Muscle layer of duodenum (tissue), 2 donors: ENCODE data around the gene MAMSTR.
"Not testable (repeated sequence)": the region's sequence is repeated elsewhere in the genome, so short reads cannot be mapped to it uniquely, and the experiment has no call there.

Experiments used
- H3K27ac ChIP-seq: one replicate; pipeline ENCODE4 v1.7.0; 2013; ENCODE audit warnings: mild to moderate bottlenecking, low read length
- H3K27me3 ChIP-seq: one replicate; pipeline ENCODE4 v1.7.0; 2013; ENCODE audit warnings: low read depth, mild to moderate bottlenecking, control low read depth, low read length
- H3K36me3 ChIP-seq, 2 donors: one replicate each; pipeline ENCODE4 v1.7.0; 2013; ENCODE audit warnings: low read length in 2 of 2, control low read depth in 1 of 2, mild to moderate bottlenecking in 1 of 2; ENCODE audit not compliant: insufficient read depth in 2 of 2, control insufficient read depth in 1 of 2
- H3K4me1 ChIP-seq, 2 donors: one replicate each; pipeline ENCODE4 v1.7.0; 2013; ENCODE audit warnings: low read length in 2 of 2, mild to moderate bottlenecking in 2 of 2, control low read depth in 1 of 2, moderate library complexity in 1 of 2; ENCODE audit not compliant: insufficient read depth in 2 of 2, control insufficient read depth in 1 of 2
- H3K4me3 ChIP-seq, 2 donors: one replicate each; pipeline ENCODE4 v1.7.0; 2013; ENCODE audit warnings: low read length in 2 of 2, low read depth in 1 of 2, mild to moderate bottlenecking in 1 of 2
- H3K9me3 ChIP-seq, 2 donors: one replicate each; pipeline ENCODE4 v1.7.0; 2013; ENCODE audit warnings: low read length in 2 of 2, control low read depth in 1 of 2, mild to moderate bottlenecking in 1 of 2; ENCODE audit not compliant: control insufficient read depth in 1 of 2
- donor health status: healthy.

MAMSTR gene

GRCh38 chr19:48695743-48696352 is 23.7 kb downstream of the MAMSTR start, which contains the start of gene FUT2:
TSS of gene FUT2 (plus strand) at chr19:48695971. CDS start at chr19:48702957, 6,986 bp downstream.
- Histone ChIP-seq H3K4me1 (peaks cover 0 to 4% of the 10 kb centered on the region in 2 donors), H3K27me3 (no peaks in the 10 kb centered on the region), H3K4me3 (peak within 1 kb of the TSS in 1 of 2 donors; percentile 59), H3K9me3 (no peaks in the 10 kb centered on the region), H3K27ac (peak within 1 kb of the TSS; percentile 86), H3K36me3 (no peaks in the 10 kb centered on the region)

GRCh38 chr19:48693629-48694028 is 25.9 kb downstream of the MAMSTR start:
- H3K36me3 ChIP-seq, H3K27me3 ChIP-seq, H3K9me3 ChIP-seq, H3K4me1 ChIP-seq, H3K4me3 ChIP-seq, H3K27ac ChIP-seq: not testable (repeated sequence)

GRCh38 chr19:48689449-48689848 is 30.1 kb downstream of the MAMSTR start:
- Histone ChIP-seq H3K4me3 (no peak overlapping the region), H3K4me1 (peaks cover 0 to 4% of the 10 kb centered on the region in 2 donors), H3K27me3 (no peaks in the 10 kb centered on the region), H3K9me3 (no peaks in the 10 kb centered on the region), H3K27ac (no peak overlapping the region), H3K36me3 (no peaks in the 10 kb centered on the region)

GRCh38 chr19:48687776-48688175 is 31.7 kb downstream of the MAMSTR start:
- peaks cover 0 to 8% of the 10 kb centered on the region in 2 donors for H3K4me1 ChIP-seq
- no peaks in the 10 kb centered on the region for H3K9me3 ChIP-seq
- no peak overlapping the region for H3K27ac ChIP-seq

GRCh38 chr19:48686637-48687036 is 32.9 kb downstream of the MAMSTR start:
- not testable (repeated sequence) for H3K27me3 ChIP-seq, H3K4me3 ChIP-seq, H3K27ac ChIP-seq, H3K4me1 ChIP-seq, H3K36me3 ChIP-seq, H3K9me3 ChIP-seq

More at GRCh38 chr19:48687776-48688175, 31.7 kb downstream of the MAMSTR start:
- Histone ChIP-seq H3K36me3 (no peaks in the 10 kb centered on the region), H3K27me3 (no peaks in the 10 kb centered on the region), H3K4me3 (no peak overlapping the region)

GRCh38 chr19:48686088-48686487 is 33.4 kb downstream of the MAMSTR start:
- peaks cover 0 to 8% of the 10 kb centered on the region in 2 donors for H3K4me1 ChIP-seq
- H3K9me3 ChIP-seq, result no peaks in the 10 kb centered on the region
- H3K27ac ChIP-seq, result no peak overlapping the region

GRCh38 chr19:48685583-48685982 is 33.9 kb downstream of the MAMSTR start:
- no peak overlapping the region for H3K27ac ChIP-seq
- H3K27me3 ChIP-seq, result no peaks in the 10 kb centered on the region
- H3K36me3 ChIP-seq, result no peaks in the 10 kb centered on the region
- no peak overlapping the region for H3K4me3 ChIP-seq
- peaks cover 0 to 8% of the 10 kb centered on the region in 2 donors for H3K4me1 ChIP-seq
- H3K9me3 ChIP-seq, result no peaks in the 10 kb centered on the region

More at GRCh38 chr19:48686088-48686487, 33.4 kb downstream of the MAMSTR start:
- Histone ChIP-seq H3K36me3 (no peaks in the 10 kb centered on the region), H3K4me3 (no peak overlapping the region), H3K27me3 (no peaks in the 10 kb centered on the region)

- Histone ChIP-seq H3K4me1 (peaks cover 0 to 8% of the 10 kb centered on the region in 2 donors), H3K9me3 (no peaks in the 10 kb centered on the region), H3K36me3 (no peaks in the 10 kb centered on the region), H3K4me3 (no peak overlapping the region), H3K27ac (no peak overlapping the region), H3K27me3 (no peaks in the 10 kb centered on the region)
Measured at GRCh38 chr19:48683349-48683748, 36.2 kb downstream of the MAMSTR start.

- Histone ChIP-seq H3K4me1 (peaks cover 0 to 8% of the 10 kb centered on the region in 2 donors), H3K4me3 (no peak overlapping the region), H3K9me3 (no peaks in the 10 kb centered on the region), H3K36me3 (no peaks in the 10 kb centered on the region), H3K27me3 (no peaks in the 10 kb centered on the region), H3K27ac (no peak overlapping the region)
Measured at GRCh38 chr19:48681127-48681470, 38.4 kb downstream of the MAMSTR start.

GRCh38 chr19:48680436-48681126 is 38.9 kb downstream of the MAMSTR start:
- Histone ChIP-seq H3K4me1 (peaks cover 0 to 11% of the 10 kb centered on the region in 2 donors), H3K4me3 (no peak overlapping the region), H3K27ac (no peak overlapping the region), H3K27me3 (no peaks in the 10 kb centered on the region), H3K36me3 (no peaks in the 10 kb centered on the region), H3K9me3 (no peaks in the 10 kb centered on the region)

- not testable (repeated sequence) for H3K27ac ChIP-seq, H3K9me3 ChIP-seq, H3K4me3 ChIP-seq, H3K36me3 ChIP-seq, H3K27me3 ChIP-seq
- H3K4me1 ChIP-seq, result peaks cover 0 to 12% of the 10 kb centered on the region in 2 donors
Measured at GRCh38 chr19:48680006-48680405, 39.5 kb downstream of the MAMSTR start.
